OCI-LY7 (cell line): ENCODE measurements around the gene MEOX2. TPM values are rescaled to one million over a fixed set of nuclear protein-coding genes. Genes with fewer than 3 reads are reported as not detected.

Source experiments
- BruUV-seq: library from RNA; stranded (reverse); fragments of 400-500 nt; replicated peaks from 2 replicates; lab custom pipeline; 2021; lab: Mats Ljungman, UMichigan
- CTCF ChIA-PET: fragments of 300-600 bp; sonication (Branson Sonifier 250); formaldehyde crosslinking; loops from one replicate; lab custom pipeline; 2022; ENCODE audit warnings: antibody characterized with exemption; ENCODE audit not compliant: unreplicated experiment; lab: Charles Lee
- POLR2A ChIA-PET: fragments of 300-600 bp; sonication (Branson Sonifier 250); formaldehyde crosslinking; loops from one replicate; lab custom pipeline; 2022; ENCODE audit warnings: antibody characterized with exemption; lab: Charles Lee
- DNase-seq: peaks from one replicate; pipeline ENCODE4 v3.0.0-alpha.2; 2015; ENCODE audit warnings: low spot score
- H2AFZ ChIP-seq: fragments of 200-600 bp; sonication (generic), shearing (Covaris generic); 2 replicates; pipeline ENCODE4 v1.6.1; 2014; ENCODE audit warnings: mild to moderate bottlenecking, antibody characterized with exemption, low read length, moderate library complexity
- H3K27ac ChIP-seq: fragments of 200-600 bp; sonication (generic); 2 replicates; pipeline ENCODE4 v1.5.1; 2014; ENCODE audit warnings: mixed run types, low read depth, mild to moderate bottlenecking, moderate library complexity, low read length, inconsistent platforms; ENCODE audit not compliant: poor library complexity, severe bottlenecking
- H3K36me3 ChIP-seq: fragments of 200-600 bp; sonication (generic); 2 replicates; pipeline ENCODE4 v1.6.1; 2014; ENCODE audit warnings: mild to moderate bottlenecking, antibody characterized with exemption, low read length, moderate library complexity, mixed read lengths; ENCODE audit not compliant: insufficient read depth
- H3K4me1 ChIP-seq: fragments of 200-600 bp; sonication (generic); 2 replicates; pipeline ENCODE4 v1.5.1; 2014; ENCODE audit warnings: mild to moderate bottlenecking, low read length; ENCODE audit not compliant: insufficient read depth, poor library complexity, severe bottlenecking
- H3K4me2 ChIP-seq: fragments of 200-600 bp; sonication (generic); 2 replicates; pipeline ENCODE4 v1.6.1; 2014; ENCODE audit warnings: mild to moderate bottlenecking, low read length
- H3K4me3 ChIP-seq: fragments of 200-600 bp; sonication (generic); 2 replicates; pipeline ENCODE4 v1.5.1; 2014; ENCODE audit warnings: mild to moderate bottlenecking, low read depth, low read length; ENCODE audit not compliant: poor library complexity, severe bottlenecking
- H3K79me2 ChIP-seq: fragments of 200-600 bp; sonication (generic); 2 replicates; pipeline ENCODE4 v1.6.1; 2016; ENCODE audit warnings: low read depth, mild to moderate bottlenecking, low read length, moderate library complexity, mixed read lengths; ENCODE audit not compliant: insufficient read depth
- H3K9me2 ChIP-seq: fragments of 200-600 bp; sonication (generic); 2 replicates; pipeline ENCODE4 v1.6.1; 2016; ENCODE audit warnings: mild to moderate bottlenecking, low read length, mixed read lengths; ENCODE audit not compliant: insufficient read depth
- H3K9me3 ChIP-seq: fragments of 200-600 bp; sonication (generic); 2 replicates; pipeline ENCODE4 v1.6.1; 2014; ENCODE audit warnings: mild to moderate bottlenecking, mixed run types, low read length, mixed read lengths
- H4K20me1 ChIP-seq: fragments of 200-600 bp; sonication (generic); 2 replicates; pipeline ENCODE4 v1.6.1; 2014; ENCODE audit warnings: mild to moderate bottlenecking, antibody characterized with exemption, low read length, moderate library complexity, mixed read lengths; ENCODE audit not compliant: insufficient read depth
- CTCF ChIP-seq: fragments of 200-600 bp; sonication (generic); conservative IDR thresholded peaks from 2 replicates; pipeline ENCODE4 v1.5.1; 2014; ENCODE audit warnings: mild to moderate bottlenecking, antibody characterized with exemption, low read length, moderate library complexity, mixed read lengths
- EZH2phosphoT487 ChIP-seq: fragments of 200-600 bp; sonication (generic); IDR thresholded peaks from 2 replicates; pipeline ENCODE4 v1.6.1; 2018; ENCODE audit warnings: low read depth, borderline replicate concordance, mild to moderate bottlenecking, mixed run types, antibody characterized with exemption, low read length, moderate library complexity, mixed read lengths
- intact Hi-C: fragments of 100-400 bp; cut with micrococcal nuclease; formaldehyde crosslinking; loops from one replicate; pipeline ENCODE4 v1.10.0; 2022; ENCODE audit not compliant: unreplicated experiment
- total RNA-seq, 2 experiments: library from RNA; depleted of rRNA in 1 of 2; stranded (reverse); fragments of >200 nt in 1 of 2; shearing (Covaris generic) in 1 of 2; gene quantifications; 2 replicates each; pipeline ENCODE4 v1.2.3, GENCODE V29; 2014 to 2022

MEOX2 gene
- total RNA-seq, 2 experiments from 2014 or later = not detected

- intact Hi-C loops = no loop called here
- H3K36me3 ChIP-seq = no peaks in the 10 kb centered on the region
- no peak overlapping the region for H2AFZ ChIP-seq
- no peak for TF ChIP-seq EZH2phosphoT487
- no peak for TF ChIP-seq CTCF
- no peaks in the 10 kb centered on the region for H3K9me3 ChIP-seq
- H4K20me1 ChIP-seq = no peaks in the 10 kb centered on the region
- H3K4me2 ChIP-seq = no peak overlapping the region
- H3K4me1 ChIP-seq = no peaks in the 10 kb centered on the region
- no TSS peak for BruUV-seq
- ChIA-PET POLR2A (no interaction called here), CTCF (no interaction called here)
- DNase-seq = no peak
- H3K9me2 ChIP-seq = peaks cover 6% of the 10 kb centered on the region; the same call in 1 of the 2 replicates
- H3K79me2 ChIP-seq = no peaks in the 10 kb centered on the region
- no peak overlapping the region for H3K4me3 ChIP-seq
- H3K27ac ChIP-seq = no peak overlapping the region
These were observed 79.9 kb downstream of the MEOX2 start for GRCh38 chr7:15606561-15606960.

GRCh38 chr7:15604166-15604565, 82.3 kb downstream of the MEOX2 start:
- BruUV-seq = no TSS peak
- Histone ChIP-seq H3K9me3 (no peaks in the 10 kb centered on the region), H3K79me2 (no peaks in the 10 kb centered on the region), H4K20me1 (no peaks in the 10 kb centered on the region), H3K9me2 (peaks cover 6% of the 10 kb centered on the region; the same call in 1 of the 2 replicates), H3K4me2 (no peak overlapping the region), H2AFZ (no peak overlapping the region), H3K36me3 (no peaks in the 10 kb centered on the region), H3K27ac (no peak overlapping the region), H3K4me1 (no peaks in the 10 kb centered on the region), H3K4me3 (no peak overlapping the region)
- POLR2A ChIA-PET = no interaction called here
- DNase-seq = no peak
- CTCF ChIA-PET = no interaction called here
- intact Hi-C loops = no loop called here
- TF ChIP-seq CTCF (no peak), EZH2phosphoT487 (no peak)

DNA sequence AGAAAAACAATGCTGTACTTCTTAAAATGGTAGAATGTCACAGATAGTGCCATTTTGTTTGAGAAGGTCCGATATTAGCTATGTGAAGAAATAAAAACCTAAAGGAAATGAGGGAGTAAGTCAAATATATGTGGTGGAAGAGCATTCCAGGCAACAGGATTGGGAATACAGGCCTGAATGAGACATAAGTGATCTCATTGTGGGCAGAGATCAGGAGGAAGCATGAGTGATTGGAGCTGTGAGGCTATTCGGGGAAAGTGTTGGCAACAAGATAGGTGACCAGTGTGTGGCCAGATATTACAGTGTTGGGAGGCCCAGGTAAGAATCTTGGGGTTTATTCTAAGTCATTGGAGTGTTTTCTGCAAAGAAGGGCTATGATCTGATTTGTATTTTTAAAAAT, 83.4 kb downstream of the MEOX2 start:
- Histone ChIP-seq H3K4me1 (no peaks in the 10 kb centered on the region), H3K9me3 (no peaks in the 10 kb centered on the region), H3K9me2 (peaks cover 6% of the 10 kb centered on the region; the same call in 1 of the 2 replicates), H3K4me2 (no peak overlapping the region), H3K27ac (no peak overlapping the region), H2AFZ (no peak overlapping the region), H4K20me1 (no peaks in the 10 kb centered on the region), H3K36me3 (no peaks in the 10 kb centered on the region), H3K79me2 (no peaks in the 10 kb centered on the region), H3K4me3 (no peak overlapping the region)
- BruUV-seq = no TSS peak
- DNase-seq = no peak
- ChIA-PET CTCF (no interaction called here), POLR2A (no interaction called here)
- no peak for TF ChIP-seq EZH2phosphoT487
- no peak for TF ChIP-seq CTCF
- intact Hi-C loops = no loop called here
